Endothelial cell of umbilical vein (primary cell): ENCODE data around the gene MICALL2. TPM values are rescaled to one million over a fixed set of nuclear protein-coding genes. Genes with fewer than 3 reads are reported as not detected.

Experiments
- BruUV-seq: library from RNA; stranded (reverse); fragments of 400-500 nt; replicated peaks from 2 replicates; lab custom pipeline; 2021; lab: Mats Ljungman, UMichigan
- CTCF ChIA-PET: fragments of 300-600, 350-600 bp; sonication (Branson Sonifier 250); formaldehyde crosslinking; loops from one replicate; lab custom pipeline; 2021; ENCODE audit warnings: antibody characterized with exemption, inconsistent platforms; lab: Charles Lee
- POLR2A ChIA-PET: fragments of 300-600, 350-600 bp; sonication (Branson Sonifier 250); formaldehyde crosslinking; loops from one replicate; lab custom pipeline; 2021; ENCODE audit warnings: antibody characterized with exemption, inconsistent platforms; lab: Charles Lee
- DNase-seq: peaks from one replicate; pipeline ENCODE4 v3.0.0-alpha.2; 2011; ENCODE audit warnings: low read depth, low spot score
- FAIRE-seq: peaks from 2 replicates; lab custom pipeline; 2011; peaks lifted over from hg19 to GRCh38; lab: Jason Lieb, UNC
- H2AFZ ChIP-seq: 2 replicates; pipeline ENCODE4 v1.6.0; 2012; ENCODE audit warnings: low read depth, low read length, control low read depth, inconsistent platforms
- H3K27ac ChIP-seq: 2 replicates; pipeline ENCODE4 v1.5.1; 2011; ENCODE audit warnings: low read depth, mild to moderate bottlenecking, control low read depth, low read length, moderate library complexity; ENCODE audit not compliant: insufficient read depth
- H3K27me3 ChIP-seq, 2 experiments: 2 replicates each; pipeline versions ENCODE4 v1.6.0 to v1.6.1; 2011; ENCODE audit warnings: low read length in 2 of 2, mixed read lengths in 1 of 2; ENCODE audit not compliant: control insufficient read depth in 2 of 2, insufficient read depth in 2 of 2
- H3K36me3 ChIP-seq, 2 experiments: 2 replicates in 1 of 2; 3 replicates in 1 of 2; pipeline ENCODE4 v1.5.1; 2011; ENCODE audit warnings: low read length in 2 of 2, mild to moderate bottlenecking in 1 of 2, moderate library complexity in 1 of 2; ENCODE audit not compliant: control insufficient read depth in 2 of 2, insufficient read depth in 2 of 2; ENCODE audit errors: extremely low read depth in 1 of 2
- H3K4me1 ChIP-seq: 3 replicates; pipeline ENCODE4 v1.5.1; 2011; ENCODE audit warnings: mild to moderate bottlenecking, low read length; ENCODE audit not compliant: control insufficient read depth, insufficient read depth; ENCODE audit errors: extremely low read depth
- H3K4me2 ChIP-seq: 2 replicates; pipeline ENCODE4 v1.6.1; 2011; ENCODE audit warnings: low read length, control low read depth, mixed read lengths; ENCODE audit not compliant: insufficient read depth
- H3K4me3 ChIP-seq, 3 experiments: fragments of 200-600 bp in 1 of 3; sonication (generic), shearing (Covaris generic) in 1 of 3; replicated peaks in 1 of 3; 2 replicates each; pipeline ENCODE4 v1.5.1; 2011 to 2016; ENCODE audit warnings: control low read depth in 3 of 3, low read length in 3 of 3, mild to moderate bottlenecking in 2 of 3, inconsistent platforms in 1 of 3, low read depth in 1 of 3, moderate library complexity in 1 of 3; ENCODE audit not compliant: insufficient read depth in 1 of 3
- H3K79me2 ChIP-seq: 2 replicates; pipeline ENCODE4 v1.6.0; 2012; ENCODE audit warnings: low read length, inconsistent platforms; ENCODE audit not compliant: control insufficient read depth, insufficient read depth
- H3K9ac ChIP-seq: replicated peaks from 2 replicates; pipeline ENCODE3; 2011; ENCODE audit warnings: low read length, control low read depth; ENCODE audit not compliant: insufficient read depth; ENCODE audit errors: extremely low read depth
- H3K9me1 ChIP-seq: replicated peaks from 3 replicates; pipeline ENCODE4 v1.6.0; 2011; ENCODE audit warnings: mild to moderate bottlenecking, low read length; ENCODE audit not compliant: control insufficient read depth, insufficient read depth; ENCODE audit errors: extremely low read depth
- H3K9me3 ChIP-seq: replicated peaks from 2 replicates; pipeline ENCODE4 v1.5.1; 2012; ENCODE audit warnings: low read length, inconsistent platforms; ENCODE audit not compliant: control insufficient read depth, insufficient read depth
- H4K20me1 ChIP-seq: replicated peaks from 2 replicates; pipeline ENCODE3; 2011; ENCODE audit warnings: mild to moderate bottlenecking, low read length; ENCODE audit not compliant: control insufficient read depth, insufficient read depth; ENCODE audit errors: extremely low read depth
- EZH2 ChIP-seq: IDR thresholded peaks from 2 replicates; pipeline ENCODE4 v1.6.1; 2012; ENCODE audit warnings: borderline replicate concordance, low read depth, mild to moderate bottlenecking, moderate library complexity, low read length, inconsistent platforms; ENCODE audit not compliant: severe bottlenecking
- FOS ChIP-seq: IDR thresholded peaks from 2 replicates; pipeline ENCODE4 v1.6.1; 2011; ENCODE audit warnings: mild to moderate bottlenecking, low read length, moderate library complexity, borderline replicate concordance; ENCODE audit not compliant: insufficient read depth
- GATA2 ChIP-seq: IDR thresholded peaks from 2 replicates; pipeline ENCODE4 v1.7.0; 2011; ENCODE audit warnings: low read depth, mild to moderate bottlenecking, moderate library complexity, mixed read lengths, low read length; ENCODE audit not compliant: insufficient read length, insufficient read depth
- JUN ChIP-seq: IDR thresholded peaks from 2 replicates; pipeline ENCODE4 v1.6.1; 2011; ENCODE audit warnings: borderline replicate concordance, low read depth; ENCODE audit not compliant: insufficient read length, insufficient read depth
- MAX ChIP-seq: IDR thresholded peaks from 2 replicates; pipeline ENCODE4 v1.6.1; 2011; ENCODE audit not compliant: insufficient read depth, insufficient read length
- MYC ChIP-seq: IDR thresholded peaks from one replicate; pipeline ENCODE4 v1.6.1; 2011; ENCODE audit warnings: mild to moderate bottlenecking, low read depth, low read length
- POLR2A ChIP-seq: IDR thresholded peaks from 2 replicates; pipeline ENCODE4 v1.6.1; 2012; ENCODE audit warnings: low read depth, mild to moderate bottlenecking, control low read depth, low read length
- POLR2AphosphoS5 ChIP-seq: IDR thresholded peaks from 2 replicates; pipeline ENCODE4 v1.6.1; 2012; ENCODE audit warnings: low read depth, mild to moderate bottlenecking, control low read depth, low read length, moderate library complexity; ENCODE audit not compliant: insufficient read depth
- dilution Hi-C: fragments of 300-500 bp; cut with MboI; formaldehyde crosslinking; loops from one replicate; pipeline ENCODE4 v1.15.0; 2019; ENCODE audit warnings: low sequenced_read_pairs; ENCODE audit not compliant: extremely low pct_ligation_motif_present
- intact Hi-C: fragments of 100-400 bp; cut with micrococcal nuclease; formaldehyde crosslinking; loops from one replicate; pipeline ENCODE4 v1.10.0; 2022
- polyA plus RNA-seq, 4 experiments: library from polyadenylated mRNA; depleted of rRNA in 3 of 4; stranded (reverse) in 3 of 4; unstranded in 1 of 4; fragments of >200 nt; gene quantifications; 2 replicates each; pipeline versions ENCODE4 v1.2.1 to v1.2.3, GENCODE V29; 2011 to 2012; ENCODE audit warnings: missing spikeins in 1 of 4
- total RNA-seq: library from RNA; stranded (reverse); gene quantifications from 2 replicates; pipeline ENCODE4 v1.2.3, GENCODE V29; 2021
- TF ChIP-seq, protein P1 (sequence below), 2 donors: IDR thresholded peaks; 1 replicate in 1 of 2; 2 replicates in 1 of 2; pipeline ENCODE4 v1.5.1; 2011; ENCODE audit warnings: low read length in 2 of 2, mild to moderate bottlenecking in 2 of 2, moderate library complexity in 2 of 2, control low read depth in 1 of 2, inconsistent platforms in 1 of 2, low read depth in 1 of 2; ENCODE audit not compliant: insufficient read depth in 1 of 2; ENCODE audit errors: extremely low read depth in 1 of 2

Gene MICALL2
- total and polyA plus RNA-seq, 2 donors (not counting 3 experiments of a cell fraction or from before 2014, with no cell fraction given) = 29.8 to 46.3 TPM

GRCh38 chr7:1450431-1450830 is 8.8 kb downstream of the MICALL2 start:
- Histone ChIP-seq H2AFZ (no peak overlapping the region), H3K9me3 (no peaks in the 10 kb centered on the region), H3K4me2 (no peak overlapping the region), H3K4me3 (no peak overlapping the region), H3K27ac (no peak overlapping the region), H3K9me1 (no peaks in the 10 kb centered on the region), H3K27me3 (no peaks in the 10 kb centered on the region), H3K79me2 (peaks cover 17% of the 10 kb centered on the region), H4K20me1 (no peaks in the 10 kb centered on the region), H3K36me3 (peaks cover 0 to 1% of the 10 kb centered on the region in 2 experiments), H3K9ac (no peak overlapping the region), H3K4me1 (peaks cover 4% of the 10 kb centered on the region)
- CTCF ChIA-PET = interaction anchor here (1.7 kb wide), 1 partner anchor 18 kb away, joined by 6 read pairs; no protein-coding TSS in a partner anchor
- no TSS peak for BruUV-seq
- TF ChIP-seq EZH2 = no peak
- intact Hi-C loops = no loop called here
- no peak for FAIRE-seq
- DNase-seq = no peak
- POLR2A ChIA-PET = no interaction called here
- dilution Hi-C loops = no loop called here

- DNase-seq (no peak), FAIRE-seq (no peak)
- Histone ChIP-seq H3K4me3 (no peak overlapping the region), H2AFZ (no peak overlapping the region), H3K9me3 (no peaks in the 10 kb centered on the region), H3K36me3 (peaks cover 0 to 1% of the 10 kb centered on the region in 2 experiments), H3K27ac (no peak overlapping the region), H3K9ac (no peak overlapping the region), H3K79me2 (peaks cover 12% of the 10 kb centered on the region), H3K9me1 (no peaks in the 10 kb centered on the region), H3K4me1 (no peaks in the 10 kb centered on the region), H3K27me3 (no peaks in the 10 kb centered on the region), H3K4me2 (no peak overlapping the region), H4K20me1 (no peaks in the 10 kb centered on the region)
- BruUV-seq = no TSS peak
- TF ChIP-seq MYC = no peak
- no peak for TF ChIP-seq JUN
- TF ChIP-seq MAX = no peak
- TF ChIP-seq, protein P1, sequence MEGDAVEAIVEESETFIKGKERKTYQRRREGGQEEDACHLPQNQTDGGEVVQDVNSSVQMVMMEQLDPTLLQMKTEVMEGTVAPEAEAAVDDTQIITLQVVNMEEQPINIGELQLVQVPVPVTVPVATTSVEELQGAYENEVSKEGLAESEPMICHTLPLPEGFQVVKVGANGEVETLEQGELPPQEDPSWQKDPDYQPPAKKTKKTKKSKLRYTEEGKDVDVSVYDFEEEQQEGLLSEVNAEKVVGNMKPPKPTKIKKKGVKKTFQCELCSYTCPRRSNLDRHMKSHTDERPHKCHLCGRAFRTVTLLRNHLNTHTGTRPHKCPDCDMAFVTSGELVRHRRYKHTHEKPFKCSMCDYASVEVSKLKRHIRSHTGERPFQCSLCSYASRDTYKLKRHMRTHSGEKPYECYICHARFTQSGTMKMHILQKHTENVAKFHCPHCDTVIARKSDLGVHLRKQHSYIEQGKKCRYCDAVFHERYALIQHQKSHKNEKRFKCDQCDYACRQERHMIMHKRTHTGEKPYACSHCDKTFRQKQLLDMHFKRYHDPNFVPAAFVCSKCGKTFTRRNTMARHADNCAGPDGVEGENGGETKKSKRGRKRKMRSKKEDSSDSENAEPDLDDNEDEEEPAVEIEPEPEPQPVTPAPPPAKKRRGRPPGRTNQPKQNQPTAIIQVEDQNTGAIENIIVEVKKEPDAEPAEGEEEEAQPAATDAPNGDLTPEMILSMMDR (IDR thresholded peaks at IDR 0.05; ENCODE audit: extremely low read depth in 1 of 2, insufficient read depth in 1 of 2, low read depth in 1 of 2, low read length in 2 of 2) = no peak
- TF ChIP-seq FOS = no peak
- no peak for TF ChIP-seq POLR2A
- TF ChIP-seq EZH2 = no peak
- no peak for TF ChIP-seq GATA2
- TF ChIP-seq POLR2AphosphoS5 = no peak
- intact Hi-C loops = no loop called here
- ChIA-PET CTCF (interaction anchor here (1.7 kb wide), 1 partner anchor 17 kb away, joined by 6 read pairs; no protein-coding TSS in a partner anchor), POLR2A (no interaction called here)
- dilution Hi-C loops = no loop called here
Observed at GRCh38 chr7:1449951-1450350, 9.3 kb downstream of the MICALL2 start.
